ENCODE results near the gene SSR3. TPM values are rescaled to one million over a fixed set of nuclear protein-coding genes. Genes with fewer than 3 reads are reported as not detected.

The SSR3 gene
- total RNA-seq, 5 donors from 2014 or later (not counting 1 experiment from before 2014, with no cell fraction given), result 68.0 to 112 (median 92.0) TPM

- H3K4me3 ChIP-seq (ENCODE audit: control insufficient read depth in 1 of 2, extremely low read depth in 1 of 2, low read length in 1 of 2), result no peak overlapping the region
- WGBS (ENCODE audit: insufficient coverage), result no CpG with 5 or more reads among the region's 2 CpGs
- ChIA-PET CTCF (interaction anchor here in 1 of 2 donors (0.6 to 1.5 kb wide), 2 partner anchors 9 to 286 kb away, joined by 3 to 4 read pairs; no protein-coding TSS in a partner anchor), POLR2A (no interaction called here)
- peaks cover 0 to 30% of the 10 kb centered on the region in 2 donors for H3K36me3 ChIP-seq (ENCODE audit: control insufficient read depth in 2 of 2, extremely low read depth in 1 of 2, insufficient read depth in 1 of 2, low read length in 1 of 2)
- H3K9me3 ChIP-seq, result no peaks in the 10 kb centered on the region
- ATAC-seq (replicated peaks in 1 of 4), result no peak
- Mint-ChIP-seq H3K4me3 (no peak overlapping the region), H3K27ac (no peak overlapping the region), H3K9me3 (no peaks in the 10 kb centered on the region), H3K27me3 (no peaks in the 10 kb centered on the region), H3K36me3 (peaks cover 31% of the 10 kb centered on the region), H3K4me1 (no peaks in the 10 kb centered on the region)
- no peak overlapping the region for H3K27ac ChIP-seq (ENCODE audit: low read length)
- no peak for DNase-seq
- no peaks in the 10 kb centered on the region for H3K27me3 ChIP-seq (replicated peaks in 1 of 2; ENCODE audit: control insufficient read depth in 2 of 2, extremely low read depth in 1 of 2, insufficient read depth in 2 of 2, low read length in 1 of 2)
- H3K4me1 ChIP-seq (ENCODE audit: control insufficient read depth in 1 of 2, extremely low read depth in 1 of 2, insufficient read depth in 2 of 2, low read length in 2 of 2), result no peaks in the 10 kb centered on the region
Measured at GRCh38 chr3:156539051-156539450, 15.9 kb downstream of the SSR3 start.

GRCh38 chr3:156536524-156537316 lies 18.2 kb downstream of the SSR3 start:
- ChIA-PET CTCF (interaction anchor here in 1 of 2 donors (0.5 kb wide), 1 partner anchor 672 kb away, joined by 5 read pairs; no protein-coding TSS in a partner anchor), POLR2A (interaction anchor here (0.5 to 0.6 kb wide), 3 partner anchors 8 to 395 kb away, joined by 4 to 11 read pairs (median 5); partner anchors contain the start of gene SSR3 (in 1 of the 2))
- Mint-ChIP-seq H3K4me1 (no peaks in the 10 kb centered on the region), H3K27me3 (no peaks in the 10 kb centered on the region), H3K36me3 (peaks cover 30% of the 10 kb centered on the region), H3K27ac (no peak overlapping the region), H3K4me3 (no peak overlapping the region), H3K9me3 (no peaks in the 10 kb centered on the region)
- H3K36me3 ChIP-seq (ENCODE audit: control insufficient read depth in 2 of 2, extremely low read depth in 1 of 2, insufficient read depth in 1 of 2, low read length in 1 of 2), result peaks cover 0 to 12% of the 10 kb centered on the region in 2 donors
- no peak overlapping the region for H3K4me3 ChIP-seq (ENCODE audit: control insufficient read depth in 1 of 2, extremely low read depth in 1 of 2, low read length in 1 of 2)
- ATAC-seq (replicated peaks in 1 of 4), result no peak
- H3K27ac ChIP-seq (ENCODE audit: low read length), result no peak overlapping the region
- no peaks in the 10 kb centered on the region for H3K4me1 ChIP-seq (ENCODE audit: control insufficient read depth in 1 of 2, extremely low read depth in 1 of 2, insufficient read depth in 2 of 2, low read length in 2 of 2)
- H3K27me3 ChIP-seq (replicated peaks in 1 of 2; ENCODE audit: control insufficient read depth in 2 of 2, extremely low read depth in 1 of 2, insufficient read depth in 2 of 2, low read length in 1 of 2), result no peaks in the 10 kb centered on the region
- no peak for DNase-seq
- H3K9me3 ChIP-seq, result no peaks in the 10 kb centered on the region
- WGBS (ENCODE audit: insufficient coverage), result 93% methylated on average over 2 of the region's 6 CpGs

GRCh38 chr3:156535798-156536197 lies 19.1 kb downstream of the SSR3 start:
- no peaks in the 10 kb centered on the region for H3K4me1 Mint-ChIP-seq
- no peaks in the 10 kb centered on the region for H3K9me3 Mint-ChIP-seq
- DNase-seq (no peak), ATAC-seq (replicated peaks in 1 of 4) (no peak)
- POLR2A ChIA-PET, result interaction anchor here (0.5 to 0.6 kb wide), 2 partner anchors 7 to 19 kb away, joined by 4 to 11 read pairs; partner anchors contain the start of gene SSR3 (in 1 of the 2)
- Histone ChIP-seq H3K4me1 (ENCODE audit: control insufficient read depth in 1 of 2, extremely low read depth in 1 of 2, insufficient read depth in 2 of 2, low read length in 2 of 2) (no peaks in the 10 kb centered on the region), H3K27ac (ENCODE audit: low read length) (no peak overlapping the region), H3K9me3 (no peaks in the 10 kb centered on the region), H3K36me3 (ENCODE audit: control insufficient read depth in 2 of 2, extremely low read depth in 1 of 2, insufficient read depth in 1 of 2, low read length in 1 of 2) (peaks cover 0 to 8% of the 10 kb centered on the region in 2 donors), H3K4me3 (ENCODE audit: control insufficient read depth in 1 of 2, extremely low read depth in 1 of 2, low read length in 1 of 2) (no peak overlapping the region), H3K27me3 (replicated peaks in 1 of 2; ENCODE audit: control insufficient read depth in 2 of 2, extremely low read depth in 1 of 2, insufficient read depth in 2 of 2, low read length in 1 of 2) (no peaks in the 10 kb centered on the region)
- CTCF ChIA-PET, result interaction anchor here (0.6 to 0.9 kb wide), 2 partner anchors 9 to 11 kb away, joined by 3 to 4 read pairs; no protein-coding TSS in a partner anchor
- no peak overlapping the region for H3K4me3 Mint-ChIP-seq
- peaks cover 31% of the 10 kb centered on the region for H3K36me3 Mint-ChIP-seq
- WGBS (ENCODE audit: insufficient coverage), result 100% methylated on average over 1 of the region's 2 CpGs
- H3K27me3 Mint-ChIP-seq, result no peaks in the 10 kb centered on the region
- H3K27ac Mint-ChIP-seq, result no peak overlapping the region

- no peak overlapping the region for H3K27ac ChIP-seq (ENCODE audit: low read length)
- no peak for DNase-seq
- no peaks in the 10 kb centered on the region for H3K27me3 ChIP-seq (replicated peaks in 1 of 2; ENCODE audit: control insufficient read depth in 2 of 2, extremely low read depth in 1 of 2, insufficient read depth in 2 of 2, low read length in 1 of 2)
- WGBS (ENCODE audit: insufficient coverage), result 71% methylated on average over 3 of the region's 4 CpGs
- Mint-ChIP-seq H3K4me3 (no peak overlapping the region), H3K27ac (no peak overlapping the region), H3K36me3 (peaks cover 34% of the 10 kb centered on the region), H3K9me3 (no peaks in the 10 kb centered on the region), H3K4me1 (no peaks in the 10 kb centered on the region), H3K27me3 (no peaks in the 10 kb centered on the region)
- H3K9me3 ChIP-seq, result no peaks in the 10 kb centered on the region
- ATAC-seq (replicated peaks in 1 of 4), result no peak
- ChIA-PET POLR2A (interaction anchor here in 1 of 2 donors (0.7 kb wide), 1 partner anchor 640 kb away, joined by 3 read pairs; no protein-coding TSS in a partner anchor), CTCF (interaction anchor here (0.6 to 0.9 kb wide), 2 partner anchors 8 to 10 kb away, joined by 3 to 4 read pairs; no protein-coding TSS in a partner anchor)
- H3K4me1 ChIP-seq (ENCODE audit: control insufficient read depth in 1 of 2, extremely low read depth in 1 of 2, insufficient read depth in 2 of 2, low read length in 2 of 2), result no peaks in the 10 kb centered on the region
- H3K4me3 ChIP-seq (ENCODE audit: control insufficient read depth in 1 of 2, extremely low read depth in 1 of 2, low read length in 1 of 2), result no peak overlapping the region
- peaks cover 0 to 5% of the 10 kb centered on the region in 2 donors for H3K36me3 ChIP-seq (ENCODE audit: control insufficient read depth in 2 of 2, extremely low read depth in 1 of 2, insufficient read depth in 1 of 2, low read length in 1 of 2)
Measured at GRCh38 chr3:156535162-156535627, 19.7 kb downstream of the SSR3 start.

- H3K36me3 ChIP-seq (ENCODE audit: control insufficient read depth in 2 of 2, extremely low read depth in 1 of 2, insufficient read depth in 1 of 2, low read length in 1 of 2), result no peaks in the 10 kb centered on the region
- no peak overlapping the region for H3K4me3 Mint-ChIP-seq
- H3K9me3 Mint-ChIP-seq, result no peaks in the 10 kb centered on the region
- H3K4me3 ChIP-seq (ENCODE audit: control insufficient read depth in 1 of 2, extremely low read depth in 1 of 2, low read length in 1 of 2), result no peak overlapping the region
- H3K27ac Mint-ChIP-seq, result no peak overlapping the region
- H3K4me1 Mint-ChIP-seq, result no peaks in the 10 kb centered on the region
- H3K27ac ChIP-seq (ENCODE audit: low read length), result no peak overlapping the region
- H3K9me3 ChIP-seq, result no peaks in the 10 kb centered on the region
- no peaks in the 10 kb centered on the region for H3K27me3 Mint-ChIP-seq
- 94% methylated on average over 3 of the region's 4 CpGs for WGBS (ENCODE audit: insufficient coverage)
- CTCF ChIA-PET, result no interaction called here
- H3K4me1 ChIP-seq (ENCODE audit: control insufficient read depth in 1 of 2, extremely low read depth in 1 of 2, insufficient read depth in 2 of 2, low read length in 2 of 2), result no peaks in the 10 kb centered on the region
- peaks cover 33% of the 10 kb centered on the region for H3K36me3 Mint-ChIP-seq
- POLR2A ChIA-PET, result no interaction called here
- no peaks in the 10 kb centered on the region for H3K27me3 ChIP-seq (replicated peaks in 1 of 2; ENCODE audit: control insufficient read depth in 2 of 2, extremely low read depth in 1 of 2, insufficient read depth in 2 of 2, low read length in 1 of 2)
- no peak for ATAC-seq (replicated peaks in 1 of 4)
- DNase-seq, result no peak
Measured at GRCh38 chr3:156533205-156533604, 21.7 kb downstream of the SSR3 start.

GRCh38 chr3:156532730-156533129 lies 22.2 kb downstream of the SSR3 start:
- Mint-ChIP-seq H3K9me3 (no peaks in the 10 kb centered on the region), H3K36me3 (peaks cover 33% of the 10 kb centered on the region), H3K4me1 (no peaks in the 10 kb centered on the region), H3K4me3 (no peak overlapping the region), H3K27me3 (no peaks in the 10 kb centered on the region), H3K27ac (no peak overlapping the region)
- Histone ChIP-seq H3K4me1 (ENCODE audit: control insufficient read depth in 1 of 2, extremely low read depth in 1 of 2, insufficient read depth in 2 of 2, low read length in 2 of 2) (no peaks in the 10 kb centered on the region), H3K27me3 (replicated peaks in 1 of 2; ENCODE audit: control insufficient read depth in 2 of 2, extremely low read depth in 1 of 2, insufficient read depth in 2 of 2, low read length in 1 of 2) (peaks cover 0 to 2% of the 10 kb centered on the region in 2 experiments), H3K4me3 (ENCODE audit: control insufficient read depth in 1 of 2, extremely low read depth in 1 of 2, low read length in 1 of 2) (no peak overlapping the region), H3K36me3 (ENCODE audit: control insufficient read depth in 2 of 2, extremely low read depth in 1 of 2, insufficient read depth in 1 of 2, low read length in 1 of 2) (no peaks in the 10 kb centered on the region), H3K27ac (ENCODE audit: low read length) (no peak overlapping the region), H3K9me3 (no peaks in the 10 kb centered on the region)
- no CpG with 5 or more reads among the region's 3 CpGs for WGBS (ENCODE audit: insufficient coverage)
- no peak for ATAC-seq (replicated peaks in 1 of 4)
- CTCF ChIA-PET, result no interaction called here
- no peak for DNase-seq
- POLR2A ChIA-PET, result no interaction called here

Data from T-cell (primary cell).